Measurements from ENCODE around the gene MYH14.
"Not testable (repeated sequence)": the region's sequence is repeated elsewhere in the genome, so short reads cannot be mapped to it uniquely, and the experiment has no call there.

MYH14 gene

DNA sequence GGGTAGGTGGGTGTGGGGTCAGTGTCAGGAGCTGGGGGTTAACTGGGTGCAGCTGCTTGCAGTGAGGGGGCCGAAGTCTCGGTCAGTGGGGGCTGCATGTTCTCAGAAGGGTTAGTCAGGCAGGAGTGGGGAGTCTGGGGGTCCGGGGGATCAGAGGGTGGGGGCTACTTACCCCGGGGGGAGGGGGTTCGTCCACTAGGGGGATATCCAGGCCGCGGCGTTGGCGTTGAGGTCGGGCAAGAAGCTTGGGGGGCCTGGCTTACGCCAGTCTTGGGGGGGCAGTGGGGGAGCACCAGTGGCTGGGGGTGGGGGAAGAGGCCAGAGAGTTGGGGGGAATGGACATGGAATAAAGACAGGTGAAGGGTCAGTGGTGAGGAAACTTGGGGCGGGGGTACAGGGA, 116.6 kb downstream of the MYH14 start:
- DNase-seq (ENCODE audit: low read depth): no peak

DNA sequence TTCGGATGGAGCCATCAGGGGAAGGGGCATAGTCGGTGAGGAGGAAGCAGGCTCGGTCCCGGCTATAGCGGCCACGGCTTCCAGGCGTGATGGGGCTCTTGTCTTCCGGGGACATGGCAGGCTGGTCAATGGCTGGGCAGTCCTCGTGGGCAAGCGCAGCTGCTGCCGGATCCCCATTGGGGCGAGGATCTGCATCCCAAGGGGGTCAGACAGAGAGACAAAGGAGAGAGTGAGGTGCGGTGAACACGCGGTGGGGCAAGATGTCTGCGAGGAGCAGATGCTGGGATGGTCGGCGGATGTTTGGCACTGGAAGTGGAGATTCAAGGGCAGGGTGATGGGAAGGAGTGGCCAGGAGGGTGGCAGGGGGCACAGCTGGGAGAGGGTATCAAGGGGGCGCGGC, 117.2 kb downstream of the MYH14 start:
- no peak for DNase-seq (ENCODE audit: low read depth)

DNA sequence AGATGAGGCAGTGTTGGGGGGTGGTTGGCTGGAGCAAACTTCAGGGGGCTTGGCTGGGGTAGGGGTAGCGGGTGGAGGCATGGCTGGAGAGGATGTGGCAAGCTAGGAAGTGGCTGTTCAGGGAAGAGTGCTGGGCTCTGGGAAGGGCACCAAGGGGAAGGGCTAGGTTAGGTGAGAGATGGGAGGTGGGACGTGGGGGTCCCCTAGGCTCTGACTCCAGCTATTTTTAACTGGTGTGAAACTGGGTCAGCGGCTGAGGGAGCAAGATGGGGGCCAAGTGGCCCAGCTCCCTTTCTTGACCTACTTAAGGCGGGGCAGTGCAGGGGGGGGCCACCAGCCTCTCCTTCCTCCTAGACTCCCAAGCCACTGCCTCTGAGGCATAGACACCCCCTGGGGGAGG, 118.4 kb downstream of the MYH14 start:
- DNase-seq (ENCODE audit: low read depth): no peak

DNA sequence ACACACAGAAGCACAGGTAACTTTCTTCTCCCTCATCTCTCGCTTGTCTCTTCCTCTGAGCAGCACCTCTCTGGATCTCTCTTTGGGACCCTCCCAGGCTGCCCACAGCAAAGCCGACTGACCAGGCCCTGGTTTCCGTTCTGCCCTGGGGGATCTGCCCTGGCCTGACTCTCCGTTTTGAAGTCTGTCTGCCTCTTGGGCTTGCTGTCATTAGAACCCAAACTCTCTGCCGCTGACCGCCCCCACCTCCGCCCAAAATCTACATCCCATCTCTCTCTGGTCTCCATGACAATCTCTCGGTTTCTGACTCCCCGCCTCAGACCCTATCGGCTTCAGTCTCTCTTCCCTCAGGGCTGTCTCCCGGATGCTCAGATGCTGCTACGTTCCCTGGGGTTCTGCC, 118.8 kb downstream of the MYH14 start:
- DNase-seq (ENCODE audit: low read depth): no peak

DNA sequence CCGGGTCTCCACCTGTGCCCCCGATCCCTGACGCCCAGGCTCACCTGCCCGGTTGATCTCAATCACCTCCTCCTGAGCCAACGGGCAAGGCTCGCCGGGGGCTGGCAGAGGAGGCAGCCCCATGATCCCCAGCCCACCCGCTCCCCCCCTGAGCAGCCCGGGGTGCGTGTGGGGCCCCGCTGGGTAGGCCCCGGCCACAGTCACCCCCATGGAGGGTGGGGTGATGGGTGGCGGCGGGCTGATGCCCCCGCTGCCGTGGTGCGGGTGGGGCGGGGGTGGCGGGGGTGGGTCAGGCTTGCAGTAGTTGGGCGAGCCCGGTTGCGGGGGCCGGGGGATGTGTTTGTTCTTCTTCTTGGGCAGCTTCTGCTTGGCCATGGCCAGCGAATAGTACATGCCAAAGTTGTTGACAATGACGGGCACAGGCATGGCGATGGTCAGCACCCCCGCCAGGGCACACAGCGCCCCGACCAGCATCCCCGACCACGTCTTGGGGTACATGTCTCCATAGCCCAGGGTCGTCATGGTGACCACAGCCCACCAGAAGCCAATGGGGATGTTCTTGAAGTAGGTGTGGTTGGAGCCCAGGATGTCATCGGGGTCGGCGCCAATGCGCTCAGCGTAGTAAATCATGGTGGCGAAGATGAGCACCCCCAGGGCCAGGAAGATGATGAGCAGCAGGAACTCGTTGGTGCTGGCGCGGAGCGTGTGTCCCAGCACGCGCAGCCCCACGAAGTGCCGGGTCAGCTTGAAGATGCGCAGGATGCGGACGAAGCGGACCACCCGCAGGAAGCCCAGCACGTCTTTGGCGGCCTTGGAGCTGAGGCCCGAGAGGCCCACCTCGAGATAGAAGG, 119.7 kb downstream of the MYH14 start:
- no peak for DNase-seq (ENCODE audit: low read depth)

DNA sequence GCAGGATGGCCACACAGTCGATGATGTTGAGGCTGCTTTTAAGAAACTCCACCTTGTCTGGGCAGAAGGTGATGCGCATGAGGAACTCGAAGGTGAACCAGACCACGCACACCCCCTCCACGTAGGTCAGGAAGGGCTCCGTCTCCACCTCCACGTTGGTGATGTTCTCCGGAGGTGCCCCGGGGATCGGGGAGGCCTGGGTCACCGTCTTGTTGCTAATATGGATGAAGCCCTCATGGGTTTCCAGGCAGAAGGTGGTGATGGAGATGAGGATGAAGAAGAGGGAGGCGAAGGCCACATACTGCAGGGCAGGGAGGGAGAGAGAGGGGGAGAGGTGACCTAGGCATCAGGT, 120.3 kb downstream of the MYH14 start:
- no peak for DNase-seq (ENCODE audit: low read depth)

DNA sequence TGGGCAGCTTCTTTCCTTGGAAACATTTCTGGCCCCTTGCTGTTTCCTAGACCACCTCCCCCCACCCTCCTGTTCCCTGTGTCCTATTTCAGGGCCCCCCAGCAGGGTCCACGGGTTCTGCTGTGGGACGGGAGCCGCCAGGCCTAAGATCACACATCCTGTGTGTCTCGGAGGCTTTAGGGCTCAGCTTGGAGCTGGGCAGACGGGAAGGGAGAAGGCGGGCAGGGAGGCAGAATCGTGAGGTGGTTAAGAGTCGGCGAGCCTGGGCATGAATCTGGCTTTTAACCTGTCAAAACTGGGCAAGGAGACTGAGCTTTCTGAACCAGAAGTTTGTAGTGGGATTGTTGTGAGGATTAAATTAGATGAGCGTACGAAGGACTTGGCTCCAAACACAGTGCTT, 120.9 kb downstream of the MYH14 start:
- DNase-seq (ENCODE audit: low read depth): no peak

DNA sequence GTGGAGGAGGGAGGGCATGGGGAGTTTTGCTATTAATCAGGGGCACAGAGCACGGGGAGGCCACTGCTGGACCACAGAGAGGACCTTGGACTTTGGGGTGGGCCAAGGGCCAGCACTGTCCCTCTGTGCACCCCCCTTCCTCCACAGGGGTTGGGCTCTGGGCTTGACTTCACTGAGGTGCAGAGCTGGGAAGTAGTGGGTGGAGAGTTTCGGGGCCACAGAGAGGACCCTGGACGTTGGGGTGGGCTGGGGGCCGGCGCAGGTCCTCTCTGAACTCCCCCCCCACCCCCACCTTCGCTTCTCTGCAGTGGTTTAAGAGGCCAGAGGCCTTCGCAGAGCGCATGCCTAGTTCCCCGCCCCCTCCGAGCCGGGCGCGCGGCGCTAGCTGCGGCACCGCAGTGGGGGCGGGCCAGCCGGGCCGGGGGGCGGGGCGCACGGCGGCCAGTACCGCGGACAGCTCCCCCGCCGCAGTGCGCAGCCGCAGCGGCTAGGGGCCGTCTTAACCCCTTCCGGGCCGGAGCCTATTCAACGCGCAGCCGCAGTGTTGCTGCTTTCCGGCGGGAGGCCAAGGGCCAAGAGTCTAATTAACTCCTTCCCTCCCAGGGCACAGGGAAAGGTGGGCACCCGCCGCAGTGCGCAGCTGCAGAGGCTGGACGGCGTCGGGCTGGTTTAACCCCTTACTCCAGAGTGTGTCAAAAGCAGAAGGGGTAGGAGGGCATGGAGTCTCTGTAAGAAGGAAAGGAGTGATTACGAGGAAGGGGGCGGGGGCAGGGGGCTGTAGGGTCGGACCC, 122.1 kb downstream of the MYH14 start:
- DNase-seq (ENCODE audit: low read depth): peak; percentile 10

DNA sequence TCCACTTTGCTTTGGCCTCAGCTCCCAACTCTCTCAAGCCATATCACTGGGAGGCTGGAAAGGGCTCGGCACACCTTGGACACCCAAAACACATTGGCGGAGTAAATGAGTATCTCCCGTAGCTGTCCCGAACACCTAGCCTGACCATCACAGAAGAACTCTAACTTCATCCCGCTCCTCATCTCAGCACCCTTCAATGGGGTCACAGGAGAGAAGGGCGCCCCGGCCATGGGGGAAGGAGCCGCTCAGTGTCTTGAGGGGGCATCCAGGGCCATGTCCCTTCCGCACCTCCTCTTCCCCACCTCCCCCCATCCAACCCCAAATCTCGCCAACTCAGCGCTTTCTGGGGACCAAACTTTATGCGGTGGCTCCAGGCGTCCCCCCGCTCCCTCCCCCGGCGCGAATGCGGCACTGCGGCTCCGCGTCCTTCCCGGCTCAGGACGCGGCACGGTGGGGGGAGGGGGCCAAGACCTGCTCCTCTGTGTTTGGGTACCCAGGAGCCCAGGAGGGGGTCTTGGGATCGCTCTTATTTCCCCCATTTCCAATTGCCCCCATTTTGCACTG, 122.8 kb downstream of the MYH14 start:
- no peak for DNase-seq (ENCODE audit: low read depth)

DNA sequence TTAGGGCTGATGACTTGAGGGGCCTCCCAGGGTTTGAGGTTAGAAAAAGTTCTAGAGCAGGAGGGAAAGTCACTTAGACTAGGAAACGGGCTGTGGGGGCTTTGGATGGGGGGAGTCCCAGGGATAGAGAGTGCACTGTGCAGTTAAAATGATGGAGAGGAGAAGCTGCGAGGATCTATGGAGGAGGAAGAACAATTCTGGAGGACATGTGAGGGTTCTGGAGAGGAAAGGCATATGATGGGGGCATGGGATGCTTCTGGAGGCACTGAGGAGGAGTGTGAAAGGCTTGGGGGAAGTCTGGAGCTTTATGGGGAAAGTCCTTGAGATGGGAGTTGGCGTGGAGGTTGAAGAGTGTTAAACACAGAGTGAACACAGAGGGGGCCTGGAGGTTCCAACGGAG, 123.6 kb downstream of the MYH14 start:
- no peak for DNase-seq (ENCODE audit: low read depth)

DNA sequence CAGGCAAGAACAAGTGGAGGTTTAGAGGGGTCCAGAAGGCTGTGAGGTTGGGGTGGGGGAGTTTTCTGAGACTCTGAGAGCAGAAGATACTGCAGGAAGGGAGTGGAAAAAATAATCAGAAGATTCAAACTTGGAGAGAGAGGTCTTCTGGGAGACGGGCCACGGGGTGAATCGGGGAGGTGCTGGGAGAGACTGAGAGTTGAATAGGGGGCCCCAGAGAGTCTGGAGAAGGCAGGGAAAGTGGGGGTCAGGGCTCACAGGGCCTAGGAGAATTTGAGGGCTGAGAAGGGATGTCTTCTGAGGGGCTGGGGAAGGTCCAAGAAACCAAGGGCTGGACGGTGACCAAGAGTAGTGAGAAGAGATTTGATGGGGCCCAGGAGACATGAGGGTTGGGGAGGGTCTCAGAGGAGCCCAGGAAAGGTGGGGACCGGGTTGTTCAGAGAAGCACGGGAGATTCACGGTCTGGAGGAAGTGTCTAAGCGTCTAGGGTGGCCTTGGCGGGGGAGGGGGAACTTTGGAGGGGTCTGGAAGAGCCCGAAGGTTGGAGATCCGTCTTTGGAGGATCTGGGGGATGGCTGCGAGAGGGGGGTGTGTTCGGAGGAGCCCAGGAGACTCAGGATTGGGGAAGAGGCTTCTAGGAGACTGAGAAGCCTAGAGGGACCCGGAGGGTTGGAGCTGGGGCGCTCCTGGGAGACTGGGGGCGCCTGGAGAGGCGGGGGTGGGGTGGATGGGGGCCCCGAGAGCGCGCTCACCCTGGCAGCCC, 124.2 kb downstream of the MYH14 start:
- no peak for DNase-seq (ENCODE audit: low read depth)

DNA sequence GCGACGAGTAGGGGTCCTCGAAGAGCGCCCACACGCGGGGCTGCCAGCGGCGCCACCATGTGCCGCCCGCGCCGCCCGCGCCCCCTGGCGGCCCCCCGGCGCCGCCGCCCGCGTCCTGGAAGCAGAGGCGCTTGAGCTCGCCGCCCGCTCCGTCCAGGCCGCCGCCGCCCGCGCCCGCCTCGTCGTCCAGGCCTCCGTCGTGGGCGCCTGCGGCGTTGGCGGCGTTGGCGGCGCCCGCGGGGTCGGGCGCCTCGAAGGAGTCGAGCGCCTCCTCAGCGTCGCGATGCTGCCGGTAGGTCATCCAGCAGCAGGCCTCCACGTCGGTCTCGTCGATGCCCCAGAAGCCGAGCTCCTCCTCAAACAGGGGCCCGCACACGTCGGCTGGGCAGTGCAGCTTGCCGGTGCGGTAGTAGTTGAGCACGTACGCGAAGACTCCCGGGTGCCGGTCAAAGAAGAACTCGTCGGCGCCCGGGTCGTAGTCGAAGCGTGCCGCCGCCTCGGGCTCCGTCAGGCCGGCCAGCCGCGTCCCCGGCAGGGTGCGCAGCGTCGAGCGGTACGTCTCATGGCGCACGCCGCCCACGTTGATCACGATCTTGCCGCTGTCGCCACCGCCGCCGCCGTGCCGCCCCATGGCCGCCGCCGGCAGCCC, 124.9 kb downstream of the MYH14 start:
- no peak for DNase-seq (ENCODE audit: low read depth)

DNA sequence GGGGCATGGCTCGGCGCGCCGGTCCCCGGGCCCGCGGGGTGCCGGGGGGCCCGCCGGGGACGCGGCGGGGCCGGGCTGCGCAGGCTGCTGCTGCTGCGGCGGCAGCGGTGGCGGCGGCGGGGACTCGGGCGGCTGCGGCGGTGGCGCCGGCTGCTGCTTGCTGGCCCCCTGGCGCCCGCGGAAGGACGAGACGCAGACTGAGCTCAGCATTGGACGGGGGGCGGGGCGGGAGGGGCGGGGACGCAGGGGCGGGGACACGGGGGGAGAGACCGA, 125.4 kb downstream of the MYH14 start:
- no peak for DNase-seq (ENCODE audit: low read depth)

DNA sequence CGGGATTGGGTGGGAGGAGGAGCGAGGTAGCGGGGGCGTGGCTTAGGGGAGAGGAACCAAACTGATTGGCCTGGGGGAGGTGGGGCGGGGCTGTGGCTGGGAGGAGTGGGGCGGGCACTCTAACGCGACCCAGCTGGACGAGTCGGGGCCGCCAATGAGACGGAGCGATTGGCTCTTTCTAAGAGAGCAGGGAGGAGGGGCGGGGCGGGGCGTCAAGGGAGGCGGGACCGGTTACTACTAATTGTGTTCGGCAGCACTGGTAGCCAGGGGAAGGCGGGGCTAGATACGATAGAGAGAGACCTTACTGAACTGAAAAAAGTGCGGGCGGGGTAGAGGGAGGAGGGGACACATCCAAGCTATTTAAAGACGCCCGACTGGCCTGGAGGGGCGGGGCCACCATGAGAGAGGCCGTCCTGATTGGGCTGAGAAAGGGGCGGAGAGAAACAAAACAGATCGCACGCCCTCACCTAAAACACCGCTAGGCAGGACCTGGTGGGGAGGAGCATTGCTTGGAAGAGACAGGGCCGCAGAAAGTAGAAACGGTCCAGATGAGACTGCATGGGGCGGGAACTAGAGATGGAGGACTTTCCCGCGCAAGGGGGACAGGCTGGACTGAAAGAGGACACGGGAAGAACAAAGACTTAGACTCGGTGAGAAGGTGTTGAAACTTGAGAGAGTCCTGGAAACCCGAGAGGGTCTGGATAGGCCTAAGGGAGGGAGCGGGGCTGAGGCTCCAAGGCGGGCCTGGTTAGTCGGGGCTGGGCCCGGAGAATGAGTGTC, 125.9 kb downstream of the MYH14 start, which contains the start of gene KCNC3:
TSS of gene KCNC3 (minus strand) at position 232 of the 780 bp plus-strand sequence. CDS start 295 bp downstream, outside the sequence.
- peak; percentile 70 for DNase-seq (ENCODE audit: low read depth)

DNA sequence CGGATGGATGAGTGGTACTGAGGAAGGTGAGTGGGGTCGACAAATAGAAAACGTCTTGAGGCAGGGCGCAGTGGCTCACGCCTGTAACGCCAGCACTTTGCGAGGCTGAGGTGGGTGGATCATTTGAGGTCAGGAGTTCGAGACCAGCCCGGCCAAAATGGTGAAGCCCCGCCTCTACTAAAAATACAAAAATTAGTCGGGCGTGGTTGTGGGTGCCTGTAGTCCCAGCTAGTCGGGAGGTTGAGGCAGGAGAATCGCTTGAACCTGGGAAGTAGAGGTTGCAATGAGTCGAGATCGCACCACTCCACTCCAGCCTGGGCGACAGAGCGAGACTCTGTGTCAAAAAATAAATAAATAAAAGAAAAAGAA, 126.5 kb downstream of the MYH14 start:
- not testable (repeated sequence) for DNase-seq (ENCODE audit: low read depth)

DNA sequence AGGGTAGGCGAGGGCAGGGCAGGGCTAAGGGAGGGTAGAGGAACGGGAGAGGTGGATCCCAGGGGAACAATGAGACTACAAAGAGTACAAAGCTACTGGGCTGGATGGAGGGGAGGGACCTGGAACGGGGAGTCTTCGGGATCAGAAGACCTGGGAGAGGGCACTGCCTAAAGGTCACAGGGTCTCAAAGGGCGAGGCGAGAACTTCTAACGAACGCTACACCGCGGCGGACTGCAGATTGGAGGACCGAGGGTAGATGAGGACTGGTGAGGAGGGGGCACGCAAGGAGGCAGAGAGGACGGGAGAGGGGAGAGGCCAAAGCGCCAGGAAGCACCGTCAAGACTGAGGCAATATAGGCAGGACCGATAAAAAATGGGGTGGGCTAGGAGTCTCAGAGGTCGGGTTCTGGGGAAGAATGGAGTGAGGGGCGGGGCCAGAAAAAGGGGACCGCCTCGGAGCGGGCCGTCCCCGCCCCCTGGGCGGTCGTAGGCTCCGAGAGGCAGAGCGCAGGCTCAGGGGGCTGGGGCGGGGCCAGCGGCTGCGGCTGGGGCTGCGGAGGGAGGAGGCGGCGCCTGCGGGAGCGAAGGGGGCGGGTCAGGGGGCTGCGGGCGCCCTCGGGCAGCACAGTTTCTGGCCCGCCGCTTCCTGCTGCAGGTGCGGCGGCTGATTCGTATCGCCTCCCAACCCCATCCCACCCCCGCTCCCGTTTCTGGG, 127.1 kb downstream of the MYH14 start:
- DNase-seq (ENCODE audit: low read depth): no peak

DNA sequence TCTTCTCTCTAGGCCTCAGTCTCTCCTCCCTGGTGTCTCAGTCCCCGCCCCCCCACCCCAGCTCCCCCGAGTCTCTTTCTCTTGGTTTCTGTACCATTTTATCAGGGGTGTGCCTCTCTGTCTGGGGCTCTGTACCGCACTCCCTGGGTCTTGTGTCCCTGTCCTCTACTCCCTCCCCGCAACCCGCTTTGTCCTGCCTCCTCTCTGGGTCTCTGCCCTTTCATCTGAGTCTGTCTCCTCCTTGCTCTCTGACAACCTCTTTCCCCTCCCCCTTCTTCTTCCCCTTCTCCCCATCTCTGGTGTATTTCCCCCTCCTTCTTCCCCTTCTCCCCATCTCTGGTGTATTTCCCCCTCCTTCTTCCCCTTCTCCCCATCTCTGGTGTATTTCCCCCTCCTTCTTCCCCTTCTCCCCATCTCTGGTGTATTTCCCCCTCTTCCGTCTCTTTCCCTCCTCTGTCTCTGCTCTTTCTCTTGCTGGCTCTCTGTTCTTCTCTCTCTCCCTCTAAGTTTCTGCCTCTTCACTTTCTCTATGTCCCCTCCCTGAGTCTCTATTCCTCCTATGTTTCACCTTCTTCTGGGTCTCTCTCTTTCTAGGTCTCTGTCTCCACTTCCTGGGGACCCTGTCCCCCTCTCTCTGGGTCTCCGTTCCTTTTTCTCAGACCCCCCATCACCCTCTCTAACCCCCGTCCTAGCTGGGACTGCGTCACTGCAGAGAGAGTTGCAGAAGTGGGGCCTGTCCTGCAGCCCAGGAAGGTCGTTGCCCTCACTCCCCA, 128.0 kb downstream of the MYH14 start:
- DNase-seq (ENCODE audit: low read depth): no peak

DNA sequence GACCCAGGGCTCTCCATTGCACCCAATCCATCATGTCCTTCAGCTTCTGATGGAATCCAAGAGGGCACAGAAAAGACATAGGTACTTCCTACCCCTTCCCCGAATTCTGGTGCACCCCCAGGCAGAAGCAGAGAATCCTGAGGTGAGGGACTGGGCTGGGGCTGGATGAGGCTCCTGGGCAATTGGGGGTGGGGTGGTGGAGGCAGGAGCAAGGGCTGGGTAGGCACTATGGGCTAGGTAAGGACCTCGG, 128.5 kb downstream of the MYH14 start:
- no peak for DNase-seq (ENCODE audit: low read depth)

DNA sequence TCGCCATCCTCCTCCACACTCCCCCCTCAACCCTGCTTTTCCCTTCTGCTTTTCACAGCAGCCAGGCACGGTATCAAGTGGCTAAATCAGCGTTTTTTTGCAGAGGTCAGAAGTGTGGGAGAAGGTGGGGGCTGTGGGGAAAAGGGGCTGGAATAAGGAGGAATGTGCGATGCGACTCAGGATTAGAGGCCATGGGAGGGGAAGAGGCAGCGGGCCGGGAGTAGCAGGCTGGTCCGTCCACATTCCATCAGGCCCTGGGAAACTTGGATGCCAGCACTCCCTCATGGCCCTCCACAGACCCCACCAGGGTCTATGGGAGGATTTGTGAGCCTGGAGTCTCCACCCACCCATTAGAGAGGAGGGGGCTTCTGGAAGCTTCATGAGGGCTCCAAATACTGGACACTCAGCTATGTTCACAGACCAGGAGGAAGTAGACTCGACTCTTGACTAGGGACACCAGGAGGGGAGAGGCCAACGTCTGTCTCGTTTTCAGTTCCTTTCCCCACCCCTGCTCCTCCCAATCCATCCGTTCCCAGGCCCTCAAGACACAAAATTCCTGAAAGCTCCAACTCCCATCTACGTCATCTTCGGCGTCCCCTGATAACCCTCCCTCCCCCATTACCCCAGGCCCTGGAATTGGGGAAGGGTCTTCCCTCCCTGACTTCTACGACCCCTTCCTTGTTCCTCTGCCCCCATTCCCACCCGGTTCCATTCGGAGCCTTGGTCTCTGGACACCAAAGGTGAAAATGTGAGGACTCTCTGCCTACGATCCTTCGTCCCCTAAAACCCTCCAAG, 129.0 kb downstream of the MYH14 start:
- DNase-seq (ENCODE audit: low read depth): no peak
